HG03439 (cell line): Measurements from ENCODE around the gene MTFR1L.
A peak's percentile ranks its signal among the peaks of the same experiment; 100 is the strongest.

Experiments
- ATAC-seq: cut with Tn5 transposase; IDR thresholded peaks from one replicate; pipeline ENCODE4 v1.9.1; 2021; ENCODE audit warnings: mild to moderate bottlenecking, moderate library complexity; ENCODE audit not compliant: unreplicated experiment

MTFR1L gene

DNA sequence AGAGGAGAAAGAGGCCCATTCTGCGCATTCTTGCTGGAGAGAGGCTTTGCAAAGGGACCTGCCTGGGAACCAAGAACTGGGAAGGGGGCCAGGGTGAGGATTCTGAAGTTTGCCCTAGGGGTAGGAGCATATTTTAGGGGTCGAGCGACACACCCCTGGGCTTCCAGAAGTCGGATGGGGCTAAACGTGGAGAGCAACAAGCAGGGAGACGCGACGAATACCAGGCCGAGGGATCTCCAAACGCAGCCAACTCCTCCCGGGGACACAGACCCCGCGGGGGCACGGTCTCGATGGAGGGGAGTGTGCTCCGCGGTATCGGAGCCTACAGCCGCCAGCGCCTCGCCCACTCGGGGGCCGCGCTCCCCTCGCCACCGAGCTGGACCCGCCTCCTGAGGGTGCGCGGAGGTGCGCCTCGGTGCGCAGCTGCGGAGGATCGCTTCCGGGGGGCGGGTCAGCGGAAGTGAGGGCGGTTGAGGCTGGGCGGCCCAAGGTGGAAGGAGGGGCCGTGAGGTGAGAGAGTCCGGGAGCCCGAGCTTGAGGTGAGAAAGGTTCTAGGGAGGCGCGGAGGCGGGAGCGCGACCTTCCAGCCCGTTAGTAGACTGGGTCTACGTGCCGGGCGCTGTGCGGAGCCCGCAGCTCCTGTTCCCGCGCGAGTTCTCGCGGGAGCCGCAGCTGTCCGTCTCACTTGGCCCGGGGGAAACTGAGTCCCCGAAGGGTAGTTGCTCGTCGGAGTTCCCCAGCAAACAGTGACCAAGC is at the start of gene MTFR1L:
Gene MTFR1L (plus strand): TSS at position 464 of the 756 bp plus-strand sequence. CDS start 3,151 bp downstream, outside the sequence.
- ATAC-seq = peak; percentile 84

DNA sequence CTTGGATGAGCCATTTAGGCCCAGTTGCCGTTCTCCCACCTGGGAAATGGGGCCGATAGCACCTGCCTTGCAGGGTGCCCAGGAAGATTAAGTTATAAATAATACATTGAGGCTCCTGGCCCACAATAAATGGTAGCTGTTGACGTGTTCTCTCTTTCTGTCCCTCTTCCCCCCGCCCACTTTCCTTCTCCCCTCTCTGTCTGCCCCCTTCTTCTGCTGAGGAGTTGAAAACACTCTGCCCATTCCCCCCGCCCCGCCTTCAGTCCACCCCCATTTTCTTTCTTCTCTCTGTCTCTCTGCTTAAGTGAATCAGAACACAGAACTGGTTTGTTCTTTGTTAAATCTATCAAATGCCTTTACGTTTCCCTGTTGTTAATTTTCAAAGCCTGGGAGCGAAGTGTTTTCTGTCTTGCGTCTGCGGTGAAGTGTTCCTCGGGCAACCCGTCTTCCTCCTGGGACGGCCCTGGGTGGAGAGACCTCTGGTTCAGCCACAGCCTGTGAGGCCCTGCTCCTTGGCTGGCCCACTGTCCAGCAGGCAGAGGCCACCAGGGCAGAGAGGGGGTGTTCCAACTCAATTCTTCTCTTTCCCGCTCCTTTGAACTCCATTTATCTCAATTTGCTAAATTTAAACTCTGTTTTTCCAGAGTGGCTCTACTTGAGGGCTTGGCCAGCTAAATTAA is 49.1 kb upstream of the MTFR1L start:
- no peak for ATAC-seq

DNA sequence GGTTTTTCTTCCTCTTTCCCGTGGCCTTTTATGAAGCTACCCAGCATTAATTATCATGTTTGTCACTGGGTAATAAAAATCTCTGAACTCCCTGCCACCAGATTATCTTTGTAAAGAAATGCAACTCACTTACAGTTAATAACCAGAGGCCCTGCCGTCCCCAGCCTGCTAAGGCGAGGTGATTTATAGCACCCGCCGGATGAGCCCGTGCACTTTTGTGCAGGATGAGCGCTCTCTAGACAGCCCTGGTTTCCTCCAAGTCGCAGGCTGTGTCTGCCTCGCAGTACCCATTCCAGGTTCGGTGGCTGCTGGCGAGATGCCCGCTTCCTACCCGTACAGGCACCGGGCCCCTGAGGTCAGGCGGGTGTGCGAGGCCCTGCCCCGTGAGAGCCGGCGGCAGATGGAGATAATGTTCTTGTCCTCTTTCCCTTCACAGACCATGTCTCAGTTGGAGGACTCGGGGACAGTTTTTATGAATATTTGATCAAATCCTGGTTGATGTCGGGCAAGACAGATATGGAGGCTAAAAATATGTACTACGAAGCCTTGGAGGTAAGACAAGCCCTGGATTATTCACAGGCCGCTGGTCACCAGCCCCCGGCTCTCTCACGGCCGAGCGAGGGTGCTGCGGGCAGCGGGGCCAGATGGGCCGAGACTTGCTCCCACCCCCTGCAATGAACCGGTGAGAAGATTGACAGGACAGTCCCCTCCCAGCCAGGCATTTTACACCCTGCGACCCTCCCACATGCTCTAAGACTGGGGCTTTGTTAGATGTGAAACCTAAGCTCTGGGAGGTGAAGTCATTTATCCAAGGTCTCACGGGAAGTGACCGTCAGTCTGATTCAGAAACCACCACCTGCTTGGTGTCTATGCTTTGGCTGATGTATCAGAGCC is 48.3 kb upstream of the MTFR1L start:
- ATAC-seq = no peak

DNA sequence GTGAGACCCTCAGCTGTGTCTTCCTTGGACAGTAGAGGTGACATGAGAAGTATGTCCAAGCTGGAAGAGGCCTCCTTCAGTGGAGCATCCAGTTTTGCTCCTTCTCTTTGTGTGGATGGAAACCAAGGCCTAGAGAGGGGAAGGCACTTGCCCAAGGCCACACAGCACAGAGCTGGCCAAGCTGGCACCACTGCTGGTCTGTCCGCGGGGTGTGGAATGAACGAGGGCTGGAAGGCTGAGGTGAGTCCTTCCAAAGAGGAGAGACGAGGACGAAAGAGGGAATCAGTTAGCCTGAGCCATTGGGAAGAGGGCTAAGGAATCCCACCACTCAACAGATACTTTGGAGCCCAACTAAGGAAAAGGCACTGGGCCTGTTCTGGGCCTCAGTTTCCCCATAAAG is 47.6 kb upstream of the MTFR1L start:
- no peak for ATAC-seq

DNA sequence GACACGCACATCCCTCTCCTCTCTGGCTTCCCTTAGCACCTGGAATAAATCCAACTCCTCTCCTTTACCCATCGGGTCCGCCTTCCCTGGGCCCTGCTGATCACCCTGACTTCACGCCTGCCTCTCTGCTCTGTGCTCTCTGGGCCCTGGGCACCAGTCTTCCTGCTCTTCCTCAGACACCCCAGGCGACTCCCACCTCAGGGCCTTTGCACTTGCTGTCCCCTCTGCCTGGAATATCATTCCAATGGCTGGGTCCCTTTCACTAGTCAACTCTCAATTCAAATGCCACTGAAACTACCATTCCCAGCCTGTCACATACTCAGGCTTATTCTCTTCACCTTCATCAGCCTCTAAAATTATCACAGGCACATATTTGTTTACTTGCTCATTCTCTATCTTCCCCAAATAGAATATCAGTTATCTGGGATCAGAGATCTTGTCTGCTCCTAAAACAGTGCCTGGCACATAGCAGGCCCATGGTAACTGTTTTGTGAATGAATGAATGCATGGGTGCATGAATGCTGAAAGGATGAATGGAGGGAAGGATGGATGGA is 47.0 kb upstream of the MTFR1L start:
- ATAC-seq = no peak

DNA sequence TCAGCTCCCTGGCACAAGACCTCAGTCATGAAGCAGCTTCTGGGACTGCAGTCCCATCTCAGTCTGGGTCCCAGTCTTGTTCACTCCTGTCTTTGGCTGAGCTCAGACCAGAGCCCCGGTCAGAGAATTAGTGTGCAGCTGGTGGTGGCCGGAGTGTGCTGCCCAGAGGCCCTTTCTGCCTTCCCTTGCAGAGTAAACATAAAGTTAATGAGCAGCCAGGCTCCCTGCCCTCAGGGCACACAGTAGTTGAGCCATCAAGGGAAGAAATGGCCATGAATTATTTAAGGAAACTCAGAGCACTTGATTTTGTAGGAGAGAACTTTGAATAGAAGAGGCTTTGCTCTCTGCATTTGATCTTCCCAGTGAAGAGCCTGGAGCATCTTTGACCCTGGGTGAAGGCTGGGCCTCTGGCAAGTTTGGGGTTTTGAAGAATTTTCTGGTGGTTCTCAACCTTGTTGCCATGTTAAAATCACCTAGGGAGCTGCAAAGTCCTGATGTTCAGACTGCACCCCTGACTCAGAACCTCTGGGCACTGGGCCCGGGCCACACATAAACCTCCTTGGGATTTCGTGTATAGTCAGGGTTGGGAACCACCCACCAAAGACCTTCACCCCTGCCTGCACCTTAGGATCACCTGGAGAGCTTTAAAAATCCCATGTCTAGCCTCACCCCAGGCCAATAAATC is 46.2 kb upstream of the MTFR1L start:
- ATAC-seq = no peak

DNA sequence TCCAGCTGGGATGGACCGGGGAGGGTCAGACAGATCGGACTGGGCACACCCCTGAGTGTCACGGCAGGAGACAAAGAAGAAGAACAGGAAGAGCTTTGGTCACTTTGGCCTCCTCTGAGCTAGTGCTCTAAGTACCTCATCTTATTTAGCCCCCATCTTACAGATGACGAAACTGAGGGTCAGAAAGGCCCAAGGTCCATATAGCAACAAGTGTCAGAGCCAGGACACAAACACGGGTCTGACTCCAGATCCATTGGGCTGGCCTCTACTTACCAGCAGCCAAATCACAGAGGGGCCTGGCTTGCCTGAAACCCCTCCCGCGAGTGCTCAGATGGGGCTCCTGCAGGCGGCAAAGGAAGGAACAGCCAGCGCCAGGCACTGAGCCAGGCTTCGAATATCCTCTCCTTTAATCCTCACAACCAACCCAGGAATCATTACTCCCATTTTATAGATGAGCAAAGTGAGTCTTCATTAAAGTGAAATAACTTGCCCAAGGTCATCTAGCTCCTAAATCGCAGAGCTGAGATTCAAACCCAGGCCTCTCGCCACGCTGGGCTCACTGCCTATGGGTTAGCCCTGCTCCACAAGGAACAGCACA is 45.4 kb upstream of the MTFR1L start:
- ATAC-seq = no peak

DNA sequence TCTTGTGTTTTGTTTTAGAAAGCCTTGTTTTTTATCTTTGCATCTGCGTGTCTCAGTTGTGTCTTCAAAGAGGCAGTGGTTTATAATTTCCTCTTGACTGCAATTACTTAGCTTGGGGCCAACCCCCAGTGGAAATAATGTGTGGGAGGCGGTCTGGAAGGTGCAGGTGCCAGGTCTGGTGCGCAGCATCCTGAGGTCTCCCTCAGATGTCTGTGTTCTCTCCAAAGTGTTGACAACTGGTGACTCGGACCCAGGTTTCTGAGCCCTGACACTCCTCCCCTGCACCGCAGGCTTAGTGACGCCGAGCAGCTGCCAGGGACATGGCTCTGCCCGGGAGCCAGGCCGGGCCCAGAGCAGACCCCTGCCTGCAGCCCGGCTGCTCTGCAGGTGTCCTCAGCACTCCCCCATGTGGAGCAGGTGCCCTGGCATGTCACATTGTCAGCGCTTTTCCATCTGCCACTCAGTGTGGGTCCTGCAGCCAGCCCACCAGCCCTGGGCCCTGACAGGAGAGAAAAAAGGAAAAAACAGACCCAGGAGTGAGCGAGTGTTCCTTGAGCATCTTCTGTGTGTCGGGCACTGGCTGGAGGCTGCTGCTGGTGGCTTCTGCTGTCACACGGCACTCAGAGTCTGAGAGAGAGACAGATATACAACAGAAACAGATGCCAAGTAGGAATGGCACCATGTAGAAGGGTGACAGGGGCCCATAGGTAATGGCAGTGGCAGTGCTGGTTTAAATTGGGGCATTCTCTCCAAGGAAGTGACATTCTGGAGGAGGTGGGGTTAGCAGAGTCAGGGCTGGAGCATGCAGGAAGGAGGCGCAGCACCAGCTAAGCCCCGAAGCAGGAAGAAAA is 44.6 kb upstream of the MTFR1L start:
- ATAC-seq = no peak

DNA sequence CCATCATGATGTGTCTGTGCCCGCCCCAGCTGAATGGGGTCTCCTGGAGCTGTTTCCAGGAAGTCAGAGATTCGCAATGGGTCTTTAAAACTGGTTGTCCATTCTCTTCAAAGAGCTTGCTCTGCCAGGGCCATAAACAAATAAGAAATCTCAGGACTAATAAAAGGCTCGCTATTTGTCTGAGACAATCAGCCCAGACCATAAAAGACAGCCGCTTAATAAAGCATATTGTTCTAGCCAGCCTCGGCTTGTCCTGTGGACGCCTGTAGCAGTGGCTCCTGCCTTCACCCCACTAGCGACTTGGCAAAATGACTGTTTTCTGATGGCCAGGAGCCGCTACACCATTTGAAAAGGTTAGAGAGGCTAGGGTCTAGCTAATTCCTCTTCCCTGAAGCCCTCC is 40.4 kb upstream of the MTFR1L start:
- ATAC-seq = no peak

DNA sequence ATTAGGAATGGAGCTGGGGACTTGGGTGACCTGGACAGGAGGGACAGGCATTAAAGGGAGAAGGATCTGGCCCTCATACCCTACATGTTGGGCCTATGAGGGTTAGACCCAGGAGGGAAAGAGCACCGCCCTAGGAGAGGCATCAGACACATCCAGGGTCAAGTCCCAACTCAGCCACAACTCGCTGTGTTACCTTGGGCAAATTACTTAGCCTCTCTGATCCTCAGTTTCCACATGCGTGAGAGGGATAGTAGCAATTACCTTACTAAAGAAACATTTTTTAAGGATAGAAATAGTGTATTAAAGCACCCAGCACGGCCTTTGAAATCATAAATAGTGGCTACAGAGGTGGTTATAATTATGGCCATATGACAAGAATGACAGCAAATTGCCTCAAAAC is 39.9 kb upstream of the MTFR1L start:
- ATAC-seq = no peak

DNA sequence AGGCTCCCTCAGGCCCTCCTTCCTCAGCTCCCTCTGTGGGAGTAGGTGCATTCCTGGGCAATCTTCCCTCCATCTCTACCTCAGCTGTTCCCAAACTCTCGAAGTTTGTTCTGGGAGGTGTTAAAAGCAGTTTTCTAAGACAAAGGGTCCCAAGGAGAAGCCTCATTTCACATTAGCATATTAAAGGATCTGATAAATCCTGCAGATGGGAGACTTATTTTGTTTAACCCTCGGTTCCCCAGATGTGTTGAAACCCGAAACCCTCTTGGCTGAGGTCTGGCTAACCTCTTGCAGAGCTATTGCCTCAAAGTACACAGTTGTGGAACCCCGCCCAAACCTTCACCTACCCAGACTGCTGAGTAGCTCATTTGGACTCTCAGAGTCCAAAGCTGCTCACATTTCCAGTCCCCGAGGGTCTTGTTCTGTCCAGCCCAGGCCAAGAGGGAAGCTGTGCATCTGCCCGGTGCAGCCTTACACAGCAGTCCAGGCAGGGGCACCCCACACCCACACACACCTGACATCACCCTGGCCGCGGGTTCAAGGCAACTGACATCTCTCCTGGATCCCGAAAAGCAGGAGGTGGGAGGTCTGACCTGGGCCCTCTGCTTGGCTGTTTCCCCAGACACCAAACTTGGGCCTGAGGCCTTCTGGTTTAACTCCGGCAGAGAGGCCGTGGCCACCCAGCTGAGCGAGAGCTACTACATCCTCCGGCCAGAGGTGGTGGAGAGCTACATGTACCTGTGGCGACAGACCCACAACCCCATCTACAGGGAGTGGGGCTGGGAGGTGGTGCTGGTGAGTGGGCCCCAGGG is 39.2 kb upstream of the MTFR1L start:
- no peak for ATAC-seq

DNA sequence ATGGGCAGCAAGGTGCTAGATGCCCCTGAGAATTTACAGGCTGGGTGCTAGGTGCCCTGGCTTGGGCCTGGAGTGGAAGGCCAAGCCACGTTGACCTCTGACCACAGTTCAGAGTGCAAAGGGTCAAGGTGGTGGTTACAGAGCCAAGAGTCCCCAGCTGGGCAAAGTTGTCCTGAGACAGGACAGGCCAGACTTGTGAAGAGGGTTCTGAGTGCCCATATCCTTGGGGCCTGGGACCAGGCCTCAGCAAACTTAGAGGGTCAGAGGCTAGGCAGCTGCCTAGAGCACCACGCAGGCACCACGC is 38.7 kb upstream of the MTFR1L start:
- no peak for ATAC-seq

DNA sequence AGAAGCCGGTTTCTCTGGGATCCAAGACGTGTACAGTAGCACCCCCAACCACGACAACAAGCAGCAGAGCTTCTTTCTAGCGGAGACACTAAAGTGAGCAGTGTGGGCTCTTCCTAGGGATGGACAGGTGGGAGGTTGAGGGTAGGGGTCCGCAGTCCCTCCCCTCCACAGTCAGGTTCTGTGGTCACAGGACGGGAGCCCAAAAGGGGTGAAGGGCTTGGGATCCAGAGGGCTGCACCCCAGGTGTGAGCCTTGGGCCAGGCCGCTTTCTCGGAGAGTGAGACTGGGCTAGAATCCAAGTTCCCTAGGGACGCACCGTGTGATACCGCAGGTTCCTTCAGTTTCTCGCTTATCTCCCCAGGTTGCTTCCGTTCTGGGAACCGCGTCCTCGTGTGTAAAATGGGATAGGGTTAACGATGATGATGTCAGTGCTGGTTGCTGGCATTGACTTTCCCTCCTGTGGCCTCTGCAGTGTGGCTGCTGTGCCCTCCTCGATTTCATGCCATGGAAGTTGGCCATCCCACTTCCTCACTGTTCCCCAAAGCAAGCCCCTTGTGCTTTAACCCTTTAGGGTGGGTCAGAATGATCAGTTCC is 37.0 kb upstream of the MTFR1L start:
- ATAC-seq = no peak

DNA sequence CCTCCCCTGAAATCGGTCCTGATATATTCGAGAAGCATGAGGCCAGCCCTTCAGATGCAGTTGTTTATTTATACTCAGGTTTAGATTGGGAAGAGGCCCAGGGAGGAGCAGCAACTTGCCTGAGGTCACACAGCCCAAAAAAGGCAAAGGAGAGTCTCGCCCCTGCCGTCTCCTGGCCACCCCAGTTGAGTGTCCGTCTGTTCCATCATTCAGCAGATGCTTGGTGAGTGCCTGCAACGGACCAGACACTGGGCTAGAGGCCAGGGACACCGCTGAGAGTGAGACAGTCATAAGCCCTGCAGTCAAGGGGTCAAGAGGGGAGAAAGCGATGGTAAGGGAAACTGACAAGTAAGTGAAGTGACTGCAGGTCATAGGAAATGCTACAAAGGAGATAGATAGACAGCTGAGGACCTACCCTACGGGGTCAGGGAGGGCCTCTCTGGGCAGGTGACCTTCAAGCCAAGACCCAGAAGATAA is 35.1 kb upstream of the MTFR1L start:
- ATAC-seq = no peak

DNA sequence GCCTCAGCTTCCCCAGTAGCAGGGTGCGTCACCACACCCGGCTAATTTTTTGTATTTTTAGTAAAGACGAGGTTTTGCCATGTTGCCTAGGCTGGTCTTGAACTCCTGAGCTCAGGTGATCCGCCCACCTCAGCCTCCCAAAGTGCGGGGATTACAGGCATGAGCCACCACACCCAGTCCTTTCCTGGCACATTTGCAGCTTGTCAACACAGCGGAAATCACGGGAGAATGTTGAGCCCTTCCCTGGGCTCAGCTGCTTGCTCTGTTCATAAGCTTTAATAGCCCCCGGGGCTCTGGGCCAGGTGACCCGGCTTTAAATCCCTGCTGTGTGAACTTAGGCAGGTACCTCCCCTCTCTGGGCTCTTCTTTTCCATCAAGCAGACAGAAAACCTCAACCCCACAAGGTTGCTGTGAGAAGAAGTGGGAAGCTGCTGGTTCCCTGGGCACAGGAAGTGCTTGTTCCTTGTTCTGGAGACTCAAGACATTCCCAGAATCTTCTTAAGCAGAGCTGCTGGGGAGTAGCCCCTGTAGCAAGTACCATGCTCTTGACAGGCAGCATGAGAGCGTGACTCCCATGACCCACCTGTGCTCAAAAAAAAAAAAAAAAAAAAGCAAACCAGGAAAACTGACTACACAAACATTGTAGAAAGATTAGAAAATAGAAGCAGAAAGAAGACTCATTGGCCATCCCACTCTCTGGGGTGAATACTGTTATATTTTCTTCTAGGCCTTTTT is 34.3 kb upstream of the MTFR1L start:
- no peak for ATAC-seq

DNA sequence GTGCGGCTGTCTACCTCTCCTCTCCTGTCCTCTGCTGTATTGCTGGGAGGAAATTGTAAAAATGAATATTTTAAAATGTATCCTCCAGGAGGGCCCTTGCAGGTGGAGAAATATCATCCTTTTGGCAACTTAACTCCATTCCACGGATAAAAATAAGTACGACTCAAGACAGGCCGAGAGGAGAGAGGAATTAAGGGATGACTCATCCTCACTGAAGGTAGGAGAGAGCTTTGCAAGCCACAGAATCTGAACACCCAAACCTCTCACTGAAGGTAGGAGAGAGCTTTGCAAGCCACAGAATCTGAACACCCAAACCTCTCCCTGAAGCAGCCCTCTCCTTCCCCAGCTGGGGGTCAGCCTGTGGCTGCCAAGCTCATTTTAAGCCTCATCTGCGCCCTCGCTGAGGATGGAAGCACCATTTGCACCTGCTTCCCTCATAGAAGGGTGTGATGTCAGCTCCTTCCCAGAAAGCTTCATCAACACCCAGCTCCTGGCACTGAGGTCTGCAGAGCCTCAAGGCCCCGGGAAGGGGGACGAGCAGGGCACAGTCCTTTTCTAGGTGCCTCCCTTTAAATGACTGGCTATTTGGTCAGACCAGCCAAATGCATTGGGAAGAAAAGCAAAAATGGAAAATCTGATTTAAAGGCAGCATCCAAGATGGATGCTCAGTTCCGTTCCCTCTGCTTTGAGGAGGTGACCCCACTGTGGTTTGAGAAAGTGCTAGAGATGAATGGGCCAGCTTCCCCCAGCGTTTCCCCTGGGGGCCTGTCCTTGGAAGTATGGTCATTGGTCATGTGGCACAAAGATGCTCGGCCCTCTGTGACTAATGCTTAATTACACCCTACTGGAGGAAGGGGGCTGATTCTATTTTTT is 32.6 kb upstream of the MTFR1L start:
- no peak for ATAC-seq

DNA sequence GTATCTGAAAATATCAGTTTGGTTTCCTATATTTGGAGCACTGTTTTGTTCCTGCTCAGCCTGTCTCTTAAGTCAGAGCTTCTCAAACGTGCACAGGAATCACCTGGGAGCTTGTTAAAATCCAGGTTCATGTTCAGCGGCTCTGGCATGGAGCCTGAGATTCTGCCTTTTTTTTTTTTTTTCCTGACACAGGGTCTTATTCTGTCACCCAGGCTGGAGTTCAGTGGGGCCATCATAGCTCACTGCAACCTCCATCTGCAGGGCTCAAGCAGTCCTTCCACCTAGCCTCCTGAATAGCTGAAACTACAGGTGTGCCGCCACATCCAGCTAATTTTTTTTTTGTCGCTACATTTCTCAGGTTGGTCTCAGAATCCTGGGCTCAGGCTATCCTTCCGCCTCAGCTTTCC is 32.0 kb upstream of the MTFR1L start:
- no peak for ATAC-seq
